GM21381 (cell line): ENCODE measurements around the gene TP53AIP1.
"Not testable (repeated sequence)": the region's sequence is repeated elsewhere in the genome, so short reads cannot be mapped to it uniquely, and the experiment has no call there.

Experiments used
- ATAC-seq: cut with Tn5 transposase; IDR thresholded peaks from one replicate; pipeline ENCODE4 v1.9.1; 2021; ENCODE audit warnings: mild to moderate bottlenecking, moderate library complexity; ENCODE audit not compliant: unreplicated experiment

The TP53AIP1 gene

GRCh38 chr11:128926437-128927107, 16.1 kb downstream of the TP53AIP1 start:
- no peak for ATAC-seq

DNA sequence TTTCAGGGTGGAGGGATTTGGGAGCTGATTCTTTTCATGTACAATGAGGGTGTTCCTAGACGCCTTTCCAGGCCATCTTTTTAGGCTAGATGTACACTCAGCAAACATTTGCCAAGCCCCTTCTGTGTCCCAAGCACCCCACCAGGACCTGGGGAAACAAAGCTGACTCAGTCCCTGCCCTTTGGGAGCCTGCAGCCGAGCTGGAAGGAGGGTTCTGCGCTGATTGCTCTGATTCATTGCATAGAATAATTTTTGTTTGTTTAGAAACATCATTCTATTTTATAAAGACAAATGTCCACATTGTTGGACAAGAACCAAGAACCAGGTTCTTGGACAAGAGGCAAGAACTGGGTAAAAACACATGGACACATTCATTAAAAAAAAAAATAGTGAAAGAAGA, 16.7 kb downstream of the TP53AIP1 start:
- no peak for ATAC-seq

DNA sequence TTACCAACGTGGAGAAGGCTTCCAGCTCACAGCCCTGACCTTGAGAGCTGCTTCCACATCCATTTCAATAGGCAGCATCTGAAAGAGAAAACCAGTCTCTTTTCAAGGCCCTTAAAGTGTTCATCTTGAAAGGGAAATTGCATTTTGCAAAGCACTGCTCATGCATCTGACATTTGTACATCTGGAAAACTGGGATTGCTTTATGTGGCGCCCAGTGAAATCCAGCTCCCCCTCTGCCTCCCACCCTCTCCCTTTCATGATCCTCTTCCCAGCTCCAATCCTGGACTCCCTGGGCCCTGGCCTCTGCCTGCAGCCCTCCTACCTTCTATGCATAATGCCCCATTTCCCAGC, 17.4 kb downstream of the TP53AIP1 start:
- no peak for ATAC-seq

DNA sequence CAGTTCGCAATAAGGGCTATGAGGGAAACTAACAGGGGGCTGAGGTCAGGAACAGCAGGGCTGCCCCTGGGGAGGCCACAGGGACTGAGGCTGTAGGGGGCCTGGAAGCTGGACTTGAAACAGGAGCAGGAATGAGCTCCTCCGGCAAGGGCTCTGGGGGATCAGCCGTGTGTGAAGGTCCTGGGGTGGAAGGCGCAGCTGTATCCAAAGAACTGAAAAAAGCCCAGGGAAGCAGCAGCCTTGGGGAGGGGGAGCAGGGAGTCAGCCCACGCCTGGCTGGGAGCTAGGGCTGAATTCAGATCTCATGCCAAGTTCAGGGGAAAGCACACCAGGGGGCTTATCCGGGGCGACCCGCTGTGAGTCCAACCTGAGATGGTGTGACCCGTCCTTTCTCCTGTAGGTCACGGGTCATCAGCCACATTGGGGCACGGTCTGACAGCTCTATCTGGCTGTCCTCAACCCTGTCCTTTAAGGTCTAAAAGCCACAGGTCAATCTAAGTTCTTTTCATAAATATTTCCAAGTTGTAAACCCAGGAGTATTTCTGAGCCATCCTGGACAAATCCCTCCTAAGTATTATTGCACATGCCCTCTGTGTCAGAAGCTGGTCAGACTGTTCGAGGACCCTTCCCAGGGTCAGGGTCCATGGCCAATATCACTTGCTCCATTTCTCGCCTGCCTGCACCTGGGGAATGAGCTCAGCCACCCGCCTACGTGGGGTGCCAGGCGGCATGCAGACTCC, 18.0 kb downstream of the TP53AIP1 start:
- ATAC-seq, result no peak

- no peak for ATAC-seq
Observed at GRCh38 chr11:128924104-128924503, 18.6 kb downstream of the TP53AIP1 start.

DNA sequence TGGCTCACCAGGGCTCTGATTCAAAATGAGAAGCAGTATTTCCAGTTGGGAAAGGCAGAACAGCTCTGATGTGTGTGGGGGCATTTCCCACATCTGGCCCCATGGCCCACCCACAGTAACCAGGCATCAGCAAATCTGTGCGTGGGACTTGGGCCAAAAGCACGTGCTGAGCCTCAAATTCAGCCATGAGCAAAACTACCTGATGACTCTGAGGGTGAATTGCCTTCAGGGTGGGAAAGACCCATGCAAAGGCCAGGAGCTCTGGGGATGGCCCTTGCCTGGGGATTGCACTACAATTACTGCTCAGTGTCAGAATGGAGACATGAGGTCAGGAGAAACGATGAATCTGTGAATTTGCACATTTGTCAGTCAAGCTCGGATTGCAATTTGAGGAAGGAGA, 20.9 kb downstream of the TP53AIP1 start:
- ATAC-seq, result no peak

- no peak for ATAC-seq
Observed at GRCh38 chr11:128920666-128921065, 22.0 kb downstream of the TP53AIP1 start.

- ATAC-seq, result not testable (repeated sequence)
Observed at GRCh38 chr11:128919635-128920034, 23.0 kb downstream of the TP53AIP1 start.

DNA sequence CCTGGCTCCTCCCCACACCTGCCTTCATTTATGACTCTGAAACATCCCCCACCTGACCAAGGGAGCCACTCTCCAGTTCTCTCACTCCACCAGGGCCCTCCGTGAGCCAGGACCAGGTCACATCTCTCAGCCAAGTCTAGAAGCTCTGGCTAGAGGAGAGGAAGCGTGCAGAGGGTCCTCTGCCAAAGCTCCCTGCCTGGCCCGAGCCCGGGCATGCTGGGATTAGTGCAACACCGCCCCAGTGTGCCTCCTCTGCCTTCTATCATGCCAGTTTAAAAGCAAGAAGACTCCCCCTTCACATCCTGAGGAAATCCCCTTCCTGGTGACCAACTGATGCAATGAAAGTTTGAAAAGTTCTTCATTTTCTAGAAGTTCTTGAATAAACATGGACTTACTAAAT, 23.5 kb downstream of the TP53AIP1 start:
- no peak for ATAC-seq

DNA sequence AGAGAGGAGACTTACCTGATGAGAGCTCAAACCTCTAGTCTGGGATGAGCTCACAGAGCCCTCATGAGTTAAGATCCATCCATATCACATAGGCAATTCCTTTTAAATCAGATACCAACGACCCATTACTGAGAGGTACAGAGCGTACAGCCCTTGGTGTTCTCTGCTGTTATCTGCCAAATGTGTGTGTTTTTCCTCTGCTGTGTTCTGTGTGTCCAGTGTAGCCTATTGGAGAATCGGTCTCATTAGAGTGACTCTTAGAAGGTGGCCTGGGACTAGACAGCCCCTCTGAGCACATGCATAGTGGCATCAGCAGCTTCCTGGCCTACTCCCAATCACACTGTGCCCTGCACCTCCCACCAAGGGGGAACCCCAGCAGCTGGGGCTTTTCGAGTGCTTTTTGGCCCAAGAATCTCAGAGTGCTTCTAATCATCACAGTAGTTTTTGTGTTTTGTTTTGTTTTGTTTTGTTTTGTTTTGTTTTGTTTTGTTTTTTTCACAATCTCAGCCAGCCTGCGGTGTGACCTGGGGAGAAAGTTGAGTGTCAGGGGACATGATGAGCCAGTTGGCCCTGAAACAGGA, 25.4 kb downstream of the TP53AIP1 start:
- ATAC-seq, result no peak

DNA sequence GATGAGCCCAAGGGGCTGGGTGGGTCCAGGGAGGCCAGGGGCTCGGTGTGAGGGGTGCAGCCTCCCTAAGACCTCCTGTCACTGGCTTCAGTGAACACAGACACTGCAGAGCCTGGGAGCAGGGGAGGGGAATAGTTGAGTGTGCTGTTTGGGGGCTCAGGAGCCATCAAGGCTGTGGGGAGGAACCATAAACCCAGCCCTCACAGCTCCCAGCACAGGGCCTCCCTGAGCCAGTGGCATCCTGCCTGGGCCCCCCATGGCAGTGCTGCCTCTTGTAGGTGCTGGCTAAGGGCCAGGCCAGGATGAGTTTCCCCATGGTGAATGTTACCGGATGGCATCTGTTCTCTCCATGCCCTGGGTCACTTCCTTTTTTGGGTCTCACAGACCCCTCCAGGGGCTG, 26.0 kb downstream of the TP53AIP1 start:
- ATAC-seq, result no peak

DNA sequence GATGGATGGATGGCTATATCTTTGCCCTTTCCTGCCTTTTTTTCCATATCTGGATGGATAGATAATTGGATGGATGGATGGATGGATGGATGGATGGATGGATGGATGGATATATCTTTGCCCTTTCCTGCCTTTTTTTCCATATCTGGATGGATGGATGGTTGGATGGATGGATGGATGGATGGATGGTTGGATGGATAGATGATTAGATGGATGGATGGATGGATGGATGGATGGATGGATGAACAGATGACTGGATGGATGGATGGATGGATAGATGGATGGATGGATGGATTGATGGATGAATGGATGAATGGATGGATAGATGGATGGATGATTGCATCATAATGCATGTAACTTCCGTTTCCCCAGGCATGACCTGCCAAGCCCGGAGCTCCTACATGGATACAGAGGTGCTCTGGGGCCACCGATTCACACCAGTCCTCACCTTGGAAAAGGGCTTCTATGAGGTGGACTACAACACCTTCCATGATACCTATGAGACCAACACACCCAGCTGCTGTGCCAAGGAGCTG, 26.6 kb downstream of the TP53AIP1 start:
- no peak for ATAC-seq

DNA sequence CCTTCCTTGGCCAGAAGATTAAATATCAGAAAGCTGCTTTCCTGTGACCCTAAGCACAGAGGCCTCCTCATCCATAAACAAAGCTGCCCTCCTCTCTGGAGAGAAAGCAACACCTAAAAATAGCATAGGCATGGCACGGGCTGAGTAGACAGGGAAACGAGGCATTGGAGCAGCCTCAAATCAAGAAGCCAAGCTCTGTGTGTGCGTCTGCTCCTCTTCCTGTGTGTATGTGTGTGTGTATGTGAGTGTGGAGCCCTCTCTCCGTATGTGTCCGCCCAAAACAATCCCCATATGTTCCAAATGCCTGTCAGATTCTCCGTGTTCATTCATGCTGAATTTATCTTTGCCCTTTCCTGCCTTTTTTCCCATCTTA, 27.5 kb downstream of the TP53AIP1 start:
- no peak for ATAC-seq

DNA sequence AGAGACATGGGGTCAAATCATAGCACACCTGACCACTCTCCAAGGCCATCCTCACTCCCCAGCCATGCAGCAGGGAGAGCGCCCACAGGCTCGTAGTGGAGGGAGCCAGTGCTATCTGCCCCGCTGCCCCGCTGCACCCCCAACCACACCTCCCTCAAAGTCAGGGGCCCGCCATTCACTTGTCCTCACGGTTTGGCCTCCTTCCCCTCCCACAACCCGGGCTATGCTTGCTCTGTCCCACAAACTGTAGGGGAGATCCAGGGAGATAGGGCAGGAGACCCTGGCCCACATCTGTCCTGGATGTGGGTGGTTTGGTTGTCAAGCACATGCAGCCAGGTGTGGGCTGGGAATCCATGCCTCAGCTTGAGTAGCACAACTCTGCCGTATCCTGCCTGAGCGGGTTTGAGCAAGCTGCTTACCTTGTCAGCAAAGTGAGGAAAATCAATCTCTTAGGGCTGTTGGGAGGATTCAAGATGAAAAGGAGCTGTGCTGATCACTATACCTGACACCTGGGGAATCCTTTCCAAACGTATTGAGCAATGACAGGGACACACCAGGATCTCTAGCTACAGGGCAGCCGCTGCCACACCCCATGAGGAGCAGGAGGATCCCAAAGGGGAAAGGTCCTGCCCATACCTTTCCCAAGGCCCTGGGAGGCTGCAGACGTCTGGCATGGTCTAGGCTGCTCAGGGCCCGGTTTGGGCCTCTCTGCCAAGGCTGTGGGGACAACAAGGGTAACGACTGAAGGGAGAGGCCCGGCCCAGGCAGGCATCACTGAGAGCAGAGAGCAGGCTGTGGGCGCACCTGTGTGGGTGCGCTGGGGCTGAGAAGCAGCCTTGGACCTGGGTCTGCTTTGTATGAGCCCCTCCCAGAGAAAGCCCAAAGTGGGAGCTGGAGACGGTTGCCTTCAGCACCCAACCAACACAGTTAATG, 28.2 kb downstream of the TP53AIP1 start:
- no peak for ATAC-seq

DNA sequence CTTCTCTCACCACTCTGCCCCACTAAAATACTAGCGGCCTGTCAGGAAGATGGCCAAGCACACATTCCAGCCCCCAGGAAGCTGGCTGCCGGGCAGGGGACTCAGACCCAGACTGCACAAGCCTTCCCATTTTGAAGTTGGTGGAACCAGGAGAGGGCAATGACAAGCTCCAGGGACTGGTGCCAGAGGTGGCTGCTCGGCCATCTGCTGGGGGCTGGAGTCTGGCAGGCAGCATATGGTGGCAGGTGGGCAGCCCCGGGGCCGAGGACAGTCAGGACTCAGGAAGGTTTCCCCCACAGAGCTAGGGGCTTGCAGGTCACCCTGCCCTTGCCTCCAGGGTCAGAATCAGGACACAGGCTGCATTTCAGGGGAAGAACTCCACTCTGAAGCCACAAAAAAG, 28.9 kb downstream of the TP53AIP1 start:
- ATAC-seq, result no peak

DNA sequence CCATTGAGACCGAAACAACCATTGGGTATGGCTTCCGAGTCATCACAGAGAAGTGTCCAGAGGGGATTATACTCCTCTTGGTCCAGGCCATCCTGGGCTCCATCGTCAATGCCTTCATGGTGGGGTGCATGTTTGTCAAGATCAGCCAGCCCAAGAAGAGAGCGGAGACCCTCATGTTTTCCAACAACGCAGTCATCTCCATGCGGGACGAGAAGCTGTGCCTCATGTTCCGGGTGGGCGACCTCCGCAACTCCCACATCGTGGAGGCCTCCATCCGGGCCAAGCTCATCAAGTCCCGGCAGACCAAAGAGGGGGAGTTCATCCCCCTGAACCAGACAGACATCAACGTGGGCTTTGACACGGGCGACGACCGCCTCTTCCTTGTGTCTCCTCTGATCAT, 31.0 kb downstream of the TP53AIP1 start:
- no peak for ATAC-seq

- ATAC-seq, result no peak
Observed at GRCh38 chr11:128911239-128911638, 31.4 kb downstream of the TP53AIP1 start.

DNA sequence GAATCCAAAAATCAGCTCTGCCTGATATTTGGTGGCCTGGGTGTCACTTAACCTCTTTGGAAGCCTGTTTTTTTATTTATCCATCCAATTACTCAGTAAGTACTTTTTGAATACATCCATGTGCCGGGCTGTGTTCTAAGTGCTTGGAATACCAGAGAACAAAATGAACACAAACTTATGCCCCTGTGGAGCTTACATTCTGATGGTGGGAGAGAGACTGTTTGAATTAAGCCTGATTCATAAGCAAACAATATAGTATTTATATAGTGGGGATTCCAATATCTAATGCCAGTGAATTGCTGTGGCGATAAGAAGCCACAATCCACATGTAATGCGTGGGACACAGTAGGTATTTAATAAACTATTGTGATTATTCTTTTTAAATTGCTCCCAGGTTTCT, 32.1 kb downstream of the TP53AIP1 start:
- no peak for ATAC-seq

DNA sequence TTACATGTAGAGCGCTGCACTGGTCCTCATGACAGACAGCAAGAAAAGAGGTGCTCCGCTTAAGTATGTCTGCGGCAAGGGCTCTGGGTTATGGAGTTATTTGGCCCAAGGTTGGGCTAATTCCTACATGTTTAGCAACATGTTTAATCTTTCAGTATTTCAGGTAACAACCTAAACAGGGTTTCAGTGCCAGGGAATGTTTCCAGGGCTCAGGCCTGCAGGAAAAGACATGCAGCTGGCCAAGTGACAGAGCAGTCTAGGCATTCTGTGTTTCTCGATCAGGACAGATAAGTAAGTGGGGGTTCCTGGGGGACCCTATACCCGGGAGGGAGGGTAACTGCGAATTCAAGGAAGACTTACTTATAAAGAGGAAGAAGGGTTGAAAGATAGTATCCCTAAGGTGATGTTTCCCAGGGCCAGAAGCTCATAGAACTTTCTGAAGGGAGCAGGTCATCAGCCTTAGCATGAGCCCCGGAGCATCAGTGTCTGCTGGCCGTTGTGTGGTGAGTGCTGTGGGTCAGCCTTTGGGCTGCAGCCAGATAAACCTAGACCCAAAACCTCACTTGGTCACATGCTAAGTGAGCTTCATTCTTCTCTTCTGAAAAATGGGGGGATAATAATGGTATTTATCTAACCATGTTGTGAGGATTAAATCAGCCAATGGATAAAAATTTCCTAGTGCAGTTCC, 33.1 kb downstream of the TP53AIP1 start:
- ATAC-seq, result no peak

- ATAC-seq, result no peak
Observed at GRCh38 chr11:128908391-128909246, 34.1 kb downstream of the TP53AIP1 start.
